ENCODE measurements around the gene MYOZ3. TPM values are rescaled to one million over a fixed set of nuclear protein-coding genes. Genes with fewer than 3 reads are reported as not detected.

Gene MYOZ3
- total and polyA plus RNA-seq, 10 donors = 0.04 to 1.2 (median 0.32) TPM; not detected in 1

DNA sequence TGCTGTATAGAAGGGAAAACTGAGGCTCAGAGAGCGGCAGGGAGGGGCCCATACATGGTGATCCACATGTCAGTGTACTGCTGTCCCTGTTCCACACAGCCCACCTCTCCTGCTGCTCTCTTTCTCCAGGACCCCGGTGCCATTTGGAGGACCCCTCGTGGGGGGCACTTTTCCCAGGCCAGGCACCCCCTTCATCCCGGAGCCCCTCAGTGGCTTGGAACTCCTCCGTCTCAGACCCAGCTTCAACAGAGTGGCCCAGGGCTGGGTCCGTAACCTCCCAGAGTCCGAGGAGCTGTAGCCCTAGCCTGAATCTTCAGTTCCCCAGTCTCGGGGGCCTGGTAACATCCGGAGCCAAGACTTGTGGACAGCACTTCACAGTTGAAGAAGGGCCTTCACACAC is 15.5 kb downstream of the MYOZ3 start:
- intact Hi-C loops (cut with DNase I; ENCODE audit: low total_unique reads) = no loop called here
- WGBS, 5 donors = 81 to 99% (median 92%) methylated on average over 7 to 9 of the region's 9 CpGs
- TF ChIP-seq POLR2A (IDR thresholded peaks at IDR 0.05) (no peak), POLR2AphosphoS5 (IDR thresholded peaks at IDR 0.05) (no peak)
- TF ChIP-seq, protein P1, sequence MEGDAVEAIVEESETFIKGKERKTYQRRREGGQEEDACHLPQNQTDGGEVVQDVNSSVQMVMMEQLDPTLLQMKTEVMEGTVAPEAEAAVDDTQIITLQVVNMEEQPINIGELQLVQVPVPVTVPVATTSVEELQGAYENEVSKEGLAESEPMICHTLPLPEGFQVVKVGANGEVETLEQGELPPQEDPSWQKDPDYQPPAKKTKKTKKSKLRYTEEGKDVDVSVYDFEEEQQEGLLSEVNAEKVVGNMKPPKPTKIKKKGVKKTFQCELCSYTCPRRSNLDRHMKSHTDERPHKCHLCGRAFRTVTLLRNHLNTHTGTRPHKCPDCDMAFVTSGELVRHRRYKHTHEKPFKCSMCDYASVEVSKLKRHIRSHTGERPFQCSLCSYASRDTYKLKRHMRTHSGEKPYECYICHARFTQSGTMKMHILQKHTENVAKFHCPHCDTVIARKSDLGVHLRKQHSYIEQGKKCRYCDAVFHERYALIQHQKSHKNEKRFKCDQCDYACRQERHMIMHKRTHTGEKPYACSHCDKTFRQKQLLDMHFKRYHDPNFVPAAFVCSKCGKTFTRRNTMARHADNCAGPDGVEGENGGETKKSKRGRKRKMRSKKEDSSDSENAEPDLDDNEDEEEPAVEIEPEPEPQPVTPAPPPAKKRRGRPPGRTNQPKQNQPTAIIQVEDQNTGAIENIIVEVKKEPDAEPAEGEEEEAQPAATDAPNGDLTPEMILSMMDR (IDR thresholded peaks at IDR 0.05 in 8 of 11, conservative IDR thresholded peaks at IDR 0.05 in 3 of 11) = no peak
- no peak overlapping the region for H3K4me3 ChIP-seq
- peaks cover 0 to 15% (median 5%) of the 10 kb centered on the region in 7 donors for H3K27me3 ChIP-seq (replicated peaks in 1 of 7)
- DNase-seq = no peak
- H3K4me1 ChIP-seq = peaks cover 8 to 19% (median 16%) of the 10 kb centered on the region in 6 donors
- no peaks in the 10 kb centered on the region for H3K9me3 ChIP-seq
- peaks cover 0 to 19% (median 0%) of the 10 kb centered on the region in 6 donors for H3K36me3 ChIP-seq
- H3K27ac ChIP-seq = no peak overlapping the region

DNA sequence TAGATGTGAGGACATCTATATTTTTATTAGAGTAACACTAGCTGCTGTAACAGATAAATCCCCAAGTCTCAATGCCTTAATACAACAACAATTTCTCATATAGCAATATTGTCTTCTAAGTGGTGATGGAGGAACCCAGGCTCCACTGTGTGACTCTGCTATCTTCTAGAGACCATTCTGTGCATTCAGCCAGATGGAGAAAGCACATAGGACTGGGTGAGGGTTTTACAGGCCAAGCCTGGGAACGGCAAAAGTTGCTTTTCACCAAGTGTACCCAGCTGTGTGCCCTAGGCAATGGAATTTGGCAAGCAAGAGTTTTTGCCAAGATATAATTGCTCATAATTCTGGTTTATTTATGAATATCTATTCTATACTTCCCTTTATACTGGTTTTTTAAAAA is 28.1 kb downstream of the MYOZ3 start:
- 89 to 96% (median 92%) methylated on average over 1 of the region's 1 CpG for WGBS, 5 donors
- H3K4me1 ChIP-seq = no peaks in the 10 kb centered on the region
- peaks cover 2 to 78% (median 48%) of the 10 kb centered on the region in 6 donors for H3K36me3 ChIP-seq
- no peak overlapping the region for H3K27ac ChIP-seq
- no peak for DNase-seq
- H3K27me3 ChIP-seq (replicated peaks in 1 of 7) = no peaks in the 10 kb centered on the region
- intact Hi-C loops (cut with DNase I; ENCODE audit: low total_unique reads) = no loop called here
- H3K9me3 ChIP-seq = no peaks in the 10 kb centered on the region
- no peak overlapping the region for H3K4me3 ChIP-seq
- no peak for TF ChIP-seq POLR2A (IDR thresholded peaks at IDR 0.05)
- no peak for TF ChIP-seq POLR2AphosphoS5 (IDR thresholded peaks at IDR 0.05)
- TF ChIP-seq, protein P1 (IDR thresholded peaks at IDR 0.05 in 8 of 11, conservative IDR thresholded peaks at IDR 0.05 in 3 of 11) = no peak

DNA sequence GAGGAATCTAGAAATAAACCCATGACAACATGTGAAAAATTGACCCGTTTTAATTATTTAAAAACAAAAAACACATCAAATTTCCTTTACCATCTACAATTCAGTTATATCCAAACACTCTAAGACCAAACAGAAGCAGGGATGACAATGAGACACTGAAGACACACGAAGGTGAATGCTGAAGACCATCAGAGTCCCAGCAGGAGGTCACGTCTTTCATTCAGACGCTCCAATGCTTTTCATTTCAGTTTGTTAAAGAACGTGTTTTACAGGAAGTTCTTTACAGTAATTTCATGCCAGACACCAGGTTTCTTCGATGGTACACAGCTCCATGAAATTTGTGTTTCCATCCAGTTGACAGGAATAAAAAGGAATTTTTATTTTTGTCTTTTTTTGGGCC is 29.7 kb downstream of the MYOZ3 start:
- H3K27ac ChIP-seq = no peak overlapping the region
- no peaks in the 10 kb centered on the region for H3K27me3 ChIP-seq (replicated peaks in 1 of 7)
- peaks cover 0 to 4% (median 0%) of the 10 kb centered on the region in 6 donors for H3K4me1 ChIP-seq
- WGBS, 5 donors = 81 to 86% (median 85%) methylated on average over 6 of the region's 6 CpGs
- H3K36me3 ChIP-seq = peaks cover 2 to 94% (median 65%) of the 10 kb centered on the region in 6 donors
- DNase-seq = no peak
- no peak for TF ChIP-seq POLR2AphosphoS5 (IDR thresholded peaks at IDR 0.05)
- TF ChIP-seq, protein P1 (IDR thresholded peaks at IDR 0.05 in 8 of 11, conservative IDR thresholded peaks at IDR 0.05 in 3 of 11) = no peak
- no peak overlapping the region for H3K4me3 ChIP-seq
- H3K9me3 ChIP-seq = no peaks in the 10 kb centered on the region
- intact Hi-C loops (cut with DNase I; ENCODE audit: low total_unique reads) = no loop called here

DNA sequence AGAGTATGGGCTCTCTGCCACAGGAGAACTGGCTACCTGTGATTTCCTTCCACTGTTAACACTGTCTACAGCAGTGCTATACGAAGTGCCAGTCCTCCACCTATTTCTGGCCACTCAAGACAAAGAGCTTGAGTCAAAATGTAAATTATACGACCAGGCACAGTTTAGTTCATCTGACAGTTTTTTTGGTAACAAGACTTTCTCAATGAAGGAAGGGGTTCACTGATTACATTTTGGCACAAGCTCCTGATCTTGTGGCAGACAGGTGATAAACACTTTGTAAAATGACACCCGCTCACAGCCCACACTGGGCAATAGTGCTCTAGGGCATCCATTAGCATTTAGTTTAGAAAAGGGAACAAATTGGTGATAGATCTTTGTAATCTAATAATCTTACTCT is 31.2 kb downstream of the MYOZ3 start:
- WGBS, 5 donors = 90 to 96% (median 91%) methylated on average over 3 of the region's 3 CpGs
- intact Hi-C loops (cut with DNase I; ENCODE audit: low total_unique reads) = no loop called here
- peaks cover 0 to 4% (median 0%) of the 10 kb centered on the region in 6 donors for H3K4me1 ChIP-seq
- TF ChIP-seq, protein P1 (IDR thresholded peaks at IDR 0.05 in 8 of 11, conservative IDR thresholded peaks at IDR 0.05 in 3 of 11) = no peak
- no peak for TF ChIP-seq POLR2A (IDR thresholded peaks at IDR 0.05)
- no peak for TF ChIP-seq POLR2AphosphoS5 (IDR thresholded peaks at IDR 0.05)
- H3K27ac ChIP-seq = no peak overlapping the region
- H3K36me3 ChIP-seq = peaks cover 2 to 99% (median 76%) of the 10 kb centered on the region in 6 donors
- DNase-seq = no peak
- H3K27me3 ChIP-seq (replicated peaks in 1 of 7) = no peaks in the 10 kb centered on the region
- no peak overlapping the region for H3K4me3 ChIP-seq
- no peaks in the 10 kb centered on the region for H3K9me3 ChIP-seq

Data from spleen (tissue), 11 donors.